Effector CD8-positive, alpha-beta T cell (primary cell): Measurements from ENCODE around the gene FRY.

Experiments used
- DNase-seq: peaks from one replicate; lab custom pipeline; 2025; lab: John Stamatoyannopoulos, UW

The FRY gene

GRCh38 chr13:32134241-32135055 lies 102.9 kb downstream of the FRY start:
- DNase-seq: no peak

GRCh38 chr13:32135056-32135390 lies 103.4 kb downstream of the FRY start:
- DNase-seq: no peak

GRCh38 chr13:32135655-32136054 lies 104.1 kb downstream of the FRY start:
- DNase-seq: no peak

GRCh38 chr13:32136061-32136460 lies 104.5 kb downstream of the FRY start:
- no peak for DNase-seq

GRCh38 chr13:32136716-32137115 lies 105.1 kb downstream of the FRY start:
- no peak for DNase-seq

GRCh38 chr13:32139251-32139650 lies 107.7 kb downstream of the FRY start:
- no peak for DNase-seq

- no peak for DNase-seq
Measured at GRCh38 chr13:32140109-32140508, 108.5 kb downstream of the FRY start.

- DNase-seq: no peak
Measured at GRCh38 chr13:32141462-32141861, 109.9 kb downstream of the FRY start.

GRCh38 chr13:32142115-32142514 lies 110.5 kb downstream of the FRY start:
- DNase-seq: no peak

GRCh38 chr13:32142956-32143375 lies 111.4 kb downstream of the FRY start:
- no peak for DNase-seq

- DNase-seq: no peak
Measured at GRCh38 chr13:32147193-32147592, 115.6 kb downstream of the FRY start.

GRCh38 chr13:32147976-32148375 lies 116.4 kb downstream of the FRY start:
- no peak for DNase-seq

- no peak for DNase-seq
Measured at GRCh38 chr13:32150239-32150638, 118.7 kb downstream of the FRY start.

GRCh38 chr13:32150794-32151193 lies 119.2 kb downstream of the FRY start:
- no peak for DNase-seq

- DNase-seq: no peak
Measured at GRCh38 chr13:32151240-32151639, 119.7 kb downstream of the FRY start.

- no peak for DNase-seq
Measured at GRCh38 chr13:32153056-32153455, 121.5 kb downstream of the FRY start.

- no peak for DNase-seq
Measured at GRCh38 chr13:32159137-32159869, 127.7 kb downstream of the FRY start.

GRCh38 chr13:32162395-32163005 lies 130.9 kb downstream of the FRY start:
- DNase-seq: no peak

GRCh38 chr13:32164622-32165268 lies 133.2 kb downstream of the FRY start:
- no peak for DNase-seq

GRCh38 chr13:32165796-32166195 lies 134.2 kb downstream of the FRY start:
- no peak for DNase-seq

- DNase-seq: no peak
Measured at GRCh38 chr13:32168131-32168530, 136.6 kb downstream of the FRY start.

- DNase-seq: no peak
Measured at GRCh38 chr13:32170841-32171240, 139.3 kb downstream of the FRY start.

- DNase-seq: no peak
Measured at GRCh38 chr13:32173881-32174280, 142.3 kb downstream of the FRY start.
